K562 (cell line): ENCODE measurements around the gene GRIK3. TPM values are rescaled to one million over a fixed set of nuclear protein-coding genes. Genes with fewer than 3 reads are reported as not detected.

Source experiments
- CC2D1A ChIP-seq: fragments of 450-650 bp; IDR thresholded peaks from 2 replicates; pipeline ENCODE4 v1.6.1; 2017; ENCODE audit warnings: mild to moderate bottlenecking
- MTA1 ChIP-seq: fragments of 450-650 bp; IDR thresholded peaks from 2 replicates; pipeline ENCODE4 v1.6.1; 2017; ENCODE audit warnings: borderline replicate concordance
- MTF1 ChIP-seq: fragments of 250-450 bp; sonication (Bioruptor Pico); IDR thresholded peaks from 2 replicates; pipeline ENCODE4 v1.9.0; 2021; ENCODE audit warnings: moderate library complexity, mild to moderate bottlenecking, inconsistent platforms, borderline replicate concordance
- polyA plus RNA-seq, 8 experiments: library from polyadenylated mRNA; depleted of rRNA in 4 of 8; stranded (reverse) in 5 of 8; unstranded in 3 of 8; fragments of >200 nt; fragmentation: Nextera tagmentation in 2 of 8; fragmentation: Illumina TruSeq in 1 of 8; extraction: Ambion mirVana in 2 of 8; extraction: Trizol in 1 of 8; gene quantifications; 2 replicates each; pipeline versions ENCODE4 v1.2.1 to v1.2.3, GENCODE V29; 2011 to 2014; ENCODE audit warnings: inconsistent platforms in 1 of 8, missing spikeins in 1 of 8
- total RNA-seq, 7 experiments: library from RNA; depleted of rRNA in 6 of 7; stranded (reverse); fragments of >200 nt in 6 of 7; fragmentation: Illumina TruSeq in 2 of 7; extraction: Trizol in 2 of 7; gene quantifications; 2 replicates each; pipeline versions ENCODE4 v1.2.1 to v1.2.3, GENCODE V29; 2011 to 2021; ENCODE audit warnings: low replicate concordance in 1 of 7
- TF ChIP-seq, protein P1 (sequence below): fragments of 200-600 bp; sonication (generic); IDR thresholded peaks from one replicate; pipeline ENCODE4 v1.6.1; 2012; ENCODE audit warnings: mild to moderate bottlenecking, low read depth, low read length, inconsistent platforms
- TF ChIP-seq, protein P2 (sequence below): sonication (generic); formaldehyde crosslinking; IDR thresholded peaks from 2 replicates; pipeline ENCODE4 v1.8.0; 2023; ENCODE audit warnings: missing genetic modification reagents, mild to moderate bottlenecking, borderline replicate concordance

Gene GRIK3
- total and polyA plus RNA-seq, 9 of the 15 experiments (the other 6 are each of a cell fraction or from before 2014, with no cell fraction given): not detected

DNA sequence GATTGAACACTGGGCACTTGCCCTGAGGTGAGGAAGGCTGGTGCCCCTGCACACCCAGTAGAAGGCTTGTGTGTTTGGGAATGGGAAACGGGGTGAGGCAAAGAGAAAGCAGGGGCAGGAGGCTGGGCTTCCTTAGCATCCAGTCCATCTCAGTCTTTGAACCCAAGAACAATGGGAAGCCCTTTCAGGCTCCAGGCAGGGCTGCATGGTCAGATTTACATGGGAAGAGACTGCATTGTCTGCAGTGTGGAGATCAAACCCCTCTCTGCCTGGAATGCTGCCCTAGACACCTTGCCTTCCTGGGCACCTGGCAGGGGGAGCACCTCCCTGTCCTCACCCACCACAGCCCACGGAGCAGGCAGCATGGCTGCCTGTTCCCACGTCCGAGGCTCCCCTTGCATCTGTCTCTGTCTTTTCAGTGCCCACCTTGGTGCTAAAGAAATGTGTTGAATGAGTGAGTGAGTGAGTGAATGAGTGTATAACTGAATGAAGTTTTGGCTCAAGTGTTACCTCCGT lies 268.5 kb downstream of the GRIK3 start (continued):
- TF ChIP-seq, protein P1, sequence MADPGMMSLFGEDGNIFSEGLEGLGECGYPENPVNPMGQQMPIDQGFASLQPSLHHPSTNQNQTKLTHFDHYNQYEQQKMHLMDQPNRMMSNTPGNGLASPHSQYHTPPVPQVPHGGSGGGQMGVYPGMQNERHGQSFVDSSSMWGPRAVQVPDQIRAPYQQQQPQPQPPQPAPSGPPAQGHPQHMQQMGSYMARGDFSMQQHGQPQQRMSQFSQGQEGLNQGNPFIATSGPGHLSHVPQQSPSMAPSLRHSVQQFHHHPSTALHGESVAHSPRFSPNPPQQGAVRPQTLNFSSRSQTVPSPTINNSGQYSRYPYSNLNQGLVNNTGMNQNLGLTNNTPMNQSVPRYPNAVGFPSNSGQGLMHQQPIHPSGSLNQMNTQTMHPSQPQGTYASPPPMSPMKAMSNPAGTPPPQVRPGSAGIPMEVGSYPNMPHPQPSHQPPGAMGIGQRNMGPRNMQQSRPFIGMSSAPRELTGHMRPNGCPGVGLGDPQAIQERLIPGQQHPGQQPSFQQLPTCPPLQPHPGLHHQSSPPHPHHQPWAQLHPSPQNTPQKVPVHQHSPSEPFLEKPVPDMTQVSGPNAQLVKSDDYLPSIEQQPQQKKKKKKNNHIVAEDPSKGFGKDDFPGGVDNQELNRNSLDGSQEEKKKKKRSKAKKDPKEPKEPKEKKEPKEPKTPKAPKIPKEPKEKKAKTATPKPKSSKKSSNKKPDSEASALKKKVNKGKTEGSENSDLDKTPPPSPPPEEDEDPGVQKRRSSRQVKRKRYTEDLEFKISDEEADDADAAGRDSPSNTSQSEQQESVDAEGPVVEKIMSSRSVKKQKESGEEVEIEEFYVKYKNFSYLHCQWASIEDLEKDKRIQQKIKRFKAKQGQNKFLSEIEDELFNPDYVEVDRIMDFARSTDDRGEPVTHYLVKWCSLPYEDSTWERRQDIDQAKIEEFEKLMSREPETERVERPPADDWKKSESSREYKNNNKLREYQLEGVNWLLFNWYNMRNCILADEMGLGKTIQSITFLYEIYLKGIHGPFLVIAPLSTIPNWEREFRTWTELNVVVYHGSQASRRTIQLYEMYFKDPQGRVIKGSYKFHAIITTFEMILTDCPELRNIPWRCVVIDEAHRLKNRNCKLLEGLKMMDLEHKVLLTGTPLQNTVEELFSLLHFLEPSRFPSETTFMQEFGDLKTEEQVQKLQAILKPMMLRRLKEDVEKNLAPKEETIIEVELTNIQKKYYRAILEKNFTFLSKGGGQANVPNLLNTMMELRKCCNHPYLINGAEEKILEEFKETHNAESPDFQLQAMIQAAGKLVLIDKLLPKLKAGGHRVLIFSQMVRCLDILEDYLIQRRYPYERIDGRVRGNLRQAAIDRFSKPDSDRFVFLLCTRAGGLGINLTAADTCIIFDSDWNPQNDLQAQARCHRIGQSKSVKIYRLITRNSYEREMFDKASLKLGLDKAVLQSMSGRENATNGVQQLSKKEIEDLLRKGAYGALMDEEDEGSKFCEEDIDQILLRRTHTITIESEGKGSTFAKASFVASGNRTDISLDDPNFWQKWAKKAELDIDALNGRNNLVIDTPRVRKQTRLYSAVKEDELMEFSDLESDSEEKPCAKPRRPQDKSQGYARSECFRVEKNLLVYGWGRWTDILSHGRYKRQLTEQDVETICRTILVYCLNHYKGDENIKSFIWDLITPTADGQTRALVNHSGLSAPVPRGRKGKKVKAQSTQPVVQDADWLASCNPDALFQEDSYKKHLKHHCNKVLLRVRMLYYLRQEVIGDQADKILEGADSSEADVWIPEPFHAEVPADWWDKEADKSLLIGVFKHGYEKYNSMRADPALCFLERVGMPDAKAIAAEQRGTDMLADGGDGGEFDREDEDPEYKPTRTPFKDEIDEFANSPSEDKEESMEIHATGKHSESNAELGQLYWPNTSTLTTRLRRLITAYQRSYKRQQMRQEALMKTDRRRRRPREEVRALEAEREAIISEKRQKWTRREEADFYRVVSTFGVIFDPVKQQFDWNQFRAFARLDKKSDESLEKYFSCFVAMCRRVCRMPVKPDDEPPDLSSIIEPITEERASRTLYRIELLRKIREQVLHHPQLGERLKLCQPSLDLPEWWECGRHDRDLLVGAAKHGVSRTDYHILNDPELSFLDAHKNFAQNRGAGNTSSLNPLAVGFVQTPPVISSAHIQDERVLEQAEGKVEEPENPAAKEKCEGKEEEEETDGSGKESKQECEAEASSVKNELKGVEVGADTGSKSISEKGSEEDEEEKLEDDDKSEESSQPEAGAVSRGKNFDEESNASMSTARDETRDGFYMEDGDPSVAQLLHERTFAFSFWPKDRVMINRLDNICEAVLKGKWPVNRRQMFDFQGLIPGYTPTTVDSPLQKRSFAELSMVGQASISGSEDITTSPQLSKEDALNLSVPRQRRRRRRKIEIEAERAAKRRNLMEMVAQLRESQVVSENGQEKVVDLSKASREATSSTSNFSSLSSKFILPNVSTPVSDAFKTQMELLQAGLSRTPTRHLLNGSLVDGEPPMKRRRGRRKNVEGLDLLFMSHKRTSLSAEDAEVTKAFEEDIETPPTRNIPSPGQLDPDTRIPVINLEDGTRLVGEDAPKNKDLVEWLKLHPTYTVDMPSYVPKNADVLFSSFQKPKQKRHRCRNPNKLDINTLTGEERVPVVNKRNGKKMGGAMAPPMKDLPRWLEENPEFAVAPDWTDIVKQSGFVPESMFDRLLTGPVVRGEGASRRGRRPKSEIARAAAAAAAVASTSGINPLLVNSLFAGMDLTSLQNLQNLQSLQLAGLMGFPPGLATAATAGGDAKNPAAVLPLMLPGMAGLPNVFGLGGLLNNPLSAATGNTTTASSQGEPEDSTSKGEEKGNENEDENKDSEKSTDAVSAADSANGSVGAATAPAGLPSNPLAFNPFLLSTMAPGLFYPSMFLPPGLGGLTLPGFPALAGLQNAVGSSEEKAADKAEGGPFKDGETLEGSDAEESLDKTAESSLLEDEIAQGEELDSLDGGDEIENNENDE: no peak
- TF ChIP-seq MTA1 (no peak), CC2D1A (no peak), MTF1 (CRISPR knock-in tag) (no peak)
- TF ChIP-seq, protein P2, sequence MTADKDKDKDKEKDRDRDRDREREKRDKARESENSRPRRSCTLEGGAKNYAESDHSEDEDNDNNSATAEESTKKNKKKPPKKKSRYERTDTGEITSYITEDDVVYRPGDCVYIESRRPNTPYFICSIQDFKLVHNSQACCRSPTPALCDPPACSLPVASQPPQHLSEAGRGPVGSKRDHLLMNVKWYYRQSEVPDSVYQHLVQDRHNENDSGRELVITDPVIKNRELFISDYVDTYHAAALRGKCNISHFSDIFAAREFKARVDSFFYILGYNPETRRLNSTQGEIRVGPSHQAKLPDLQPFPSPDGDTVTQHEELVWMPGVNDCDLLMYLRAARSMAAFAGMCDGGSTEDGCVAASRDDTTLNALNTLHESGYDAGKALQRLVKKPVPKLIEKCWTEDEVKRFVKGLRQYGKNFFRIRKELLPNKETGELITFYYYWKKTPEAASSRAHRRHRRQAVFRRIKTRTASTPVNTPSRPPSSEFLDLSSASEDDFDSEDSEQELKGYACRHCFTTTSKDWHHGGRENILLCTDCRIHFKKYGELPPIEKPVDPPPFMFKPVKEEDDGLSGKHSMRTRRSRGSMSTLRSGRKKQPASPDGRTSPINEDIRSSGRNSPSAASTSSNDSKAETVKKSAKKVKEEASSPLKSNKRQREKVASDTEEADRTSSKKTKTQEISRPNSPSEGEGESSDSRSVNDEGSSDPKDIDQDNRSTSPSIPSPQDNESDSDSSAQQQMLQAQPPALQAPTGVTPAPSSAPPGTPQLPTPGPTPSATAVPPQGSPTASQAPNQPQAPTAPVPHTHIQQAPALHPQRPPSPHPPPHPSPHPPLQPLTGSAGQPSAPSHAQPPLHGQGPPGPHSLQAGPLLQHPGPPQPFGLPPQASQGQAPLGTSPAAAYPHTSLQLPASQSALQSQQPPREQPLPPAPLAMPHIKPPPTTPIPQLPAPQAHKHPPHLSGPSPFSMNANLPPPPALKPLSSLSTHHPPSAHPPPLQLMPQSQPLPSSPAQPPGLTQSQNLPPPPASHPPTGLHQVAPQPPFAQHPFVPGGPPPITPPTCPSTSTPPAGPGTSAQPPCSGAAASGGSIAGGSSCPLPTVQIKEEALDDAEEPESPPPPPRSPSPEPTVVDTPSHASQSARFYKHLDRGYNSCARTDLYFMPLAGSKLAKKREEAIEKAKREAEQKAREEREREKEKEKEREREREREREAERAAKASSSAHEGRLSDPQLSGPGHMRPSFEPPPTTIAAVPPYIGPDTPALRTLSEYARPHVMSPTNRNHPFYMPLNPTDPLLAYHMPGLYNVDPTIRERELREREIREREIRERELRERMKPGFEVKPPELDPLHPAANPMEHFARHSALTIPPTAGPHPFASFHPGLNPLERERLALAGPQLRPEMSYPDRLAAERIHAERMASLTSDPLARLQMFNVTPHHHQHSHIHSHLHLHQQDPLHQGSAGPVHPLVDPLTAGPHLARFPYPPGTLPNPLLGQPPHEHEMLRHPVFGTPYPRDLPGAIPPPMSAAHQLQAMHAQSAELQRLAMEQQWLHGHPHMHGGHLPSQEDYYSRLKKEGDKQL (CRISPR knock-in tag): no peak
